GM23248 (cell line): Measurements from ENCODE around the gene ALK.

Experiments used
- EZH2 ChIP-seq: fragments of 200-600 bp; sonication (generic); IDR thresholded peaks from 2 replicates; pipeline ENCODE4 v1.6.1; 2018; ENCODE audit warnings: antibody characterized with exemption, mild to moderate bottlenecking; ENCODE audit not compliant: insufficient read depth, poor library complexity, severe bottlenecking
- EZH2phosphoT487 ChIP-seq: fragments of 200-600 bp; sonication (generic); IDR thresholded peaks from 2 replicates; pipeline ENCODE4 v1.6.1; 2018; ENCODE audit warnings: antibody characterized with exemption, moderate library complexity, mild to moderate bottlenecking, low read depth; ENCODE audit not compliant: insufficient read depth

DNA sequence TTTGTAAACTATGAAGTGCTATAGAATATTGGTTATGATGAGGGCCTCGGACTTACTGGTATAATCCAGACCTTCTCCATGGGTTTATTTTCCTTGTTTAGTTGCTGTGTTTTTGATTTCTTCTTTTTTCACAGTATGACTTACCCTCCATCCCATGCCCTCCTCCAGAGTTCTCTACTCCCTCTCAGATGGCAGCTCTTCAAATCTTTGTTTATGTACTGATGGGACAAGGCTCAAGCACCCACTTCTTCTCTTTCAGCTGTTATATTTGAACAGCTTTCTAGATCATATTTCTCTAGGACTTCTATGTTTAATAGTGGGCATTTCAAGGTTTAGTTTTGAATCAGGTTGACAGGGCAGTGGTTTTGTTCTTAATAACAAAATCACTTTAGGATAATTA is 762.3 kb downstream of the ALK start:
- TF ChIP-seq EZH2phosphoT487 (no peak), EZH2 (no peak)
